CD14-positive monocyte (primary cell): ENCODE measurements around the gene TRAPPC12. TPM values are rescaled to one million over a fixed set of nuclear protein-coding genes. Genes with fewer than 3 reads are reported as not detected.

ENCODE experiments used
- DNase-seq, 3 donors: peaks; one replicate each; pipeline ENCODE4 v3.0.0-alpha.2; 2011 to 2022
- H2AFZ ChIP-seq: 2 replicates; pipeline ENCODE4 v1.6.0; 2012; ENCODE audit warnings: mild to moderate bottlenecking, low read depth, low read length, inconsistent platforms; ENCODE audit not compliant: insufficient read depth, poor library complexity, severe bottlenecking
- H3K27ac ChIP-seq, 2 donors: 1 replicate in 1 of 2; 2 replicates in 1 of 2; pipeline ENCODE4 v1.5.1; 2012 to 2013; ENCODE audit warnings: low read length in 2 of 2, control low read depth in 1 of 2, inconsistent platforms in 1 of 2, low read depth in 1 of 2, mild to moderate bottlenecking in 1 of 2
- H3K27me3 ChIP-seq, 2 donors: one replicate each; pipeline versions ENCODE4 v1.6.0 to v1.6.1; 2011 to 2013; ENCODE audit warnings: low read length in 2 of 2; ENCODE audit not compliant: control insufficient read depth in 2 of 2, insufficient read depth in 2 of 2
- H3K36me3 ChIP-seq, 2 donors: replicated peaks in 1 of 2; 1 replicate in 1 of 2; 2 replicates in 1 of 2; pipeline versions ENCODE4 v1.5.1 to v1.6.1; 2012 to 2013; ENCODE audit warnings: low read length in 2 of 2, control low read depth in 1 of 2, inconsistent platforms in 1 of 2, mild to moderate bottlenecking in 1 of 2; ENCODE audit not compliant: insufficient read depth in 2 of 2, control insufficient read depth in 1 of 2
- H3K4me1 ChIP-seq, 2 donors: 1 replicate in 1 of 2; 2 replicates in 1 of 2; pipeline versions ENCODE4 v1.5.1 to v1.6.1; 2012 to 2013; ENCODE audit warnings: low read length in 2 of 2, control low read depth in 1 of 2, inconsistent platforms in 1 of 2, mild to moderate bottlenecking in 1 of 2, moderate library complexity in 1 of 2; ENCODE audit not compliant: insufficient read depth in 2 of 2, control insufficient read depth in 1 of 2
- H3K4me2 ChIP-seq: replicated peaks from 2 replicates; pipeline ENCODE3; 2012; ENCODE audit warnings: low read length, moderate library complexity, mild to moderate bottlenecking; ENCODE audit not compliant: poor library complexity, severe bottlenecking; ENCODE audit errors: extremely low read depth
- H3K4me3 ChIP-seq, 3 experiments: fragments of 200-600 bp in 1 of 3; sonication (generic) in 1 of 3; replicated peaks in 1 of 3; 1 replicate in 2 of 3; 2 replicates in 1 of 3; pipeline ENCODE4 v1.5.1; 2011 to 2013; ENCODE audit warnings: low read length in 3 of 3, mild to moderate bottlenecking in 3 of 3, control low read depth in 2 of 3, low read depth in 2 of 3, inconsistent platforms in 1 of 3, moderate library complexity in 1 of 3
- H3K79me2 ChIP-seq: 2 replicates; pipeline ENCODE4 v1.6.0; 2012; ENCODE audit warnings: mild to moderate bottlenecking, control low read depth, inconsistent platforms, low read length, moderate library complexity; ENCODE audit not compliant: insufficient read depth
- H3K9ac ChIP-seq: 2 replicates; pipeline ENCODE4 v1.6.0; 2017; ENCODE audit warnings: low read length, mild to moderate bottlenecking; ENCODE audit not compliant: insufficient read depth, poor library complexity, severe bottlenecking
- H3K9me3 ChIP-seq, 2 donors: replicated peaks in 1 of 2; 1 replicate in 1 of 2; 2 replicates in 1 of 2; pipeline versions ENCODE4 v1.5.1 to v1.6.1; 2012 to 2013; ENCODE audit warnings: low read length in 2 of 2, control low read depth in 1 of 2; ENCODE audit not compliant: control insufficient read depth in 1 of 2, insufficient read depth in 1 of 2
- H4K20me1 ChIP-seq: 2 replicates; pipeline ENCODE4 v1.6.0; 2012; ENCODE audit warnings: mild to moderate bottlenecking, low read length, control low read depth, moderate library complexity; ENCODE audit not compliant: insufficient read depth
- H3K27ac Mint-ChIP-seq, 7 donors: one replicate each; pipeline ENCODE4 v1.8.0; 2020; ENCODE audit warnings: mild to moderate bottlenecking in 7 of 7, mixed read lengths in 7 of 7, moderate library complexity in 6 of 7, inconsistent platforms in 2 of 7
- H3K27me3 Mint-ChIP-seq, 3 donors: one replicate each; pipeline ENCODE4 v1.8.0; 2021 to 2022; ENCODE audit warnings: low read depth in 3 of 3, mild to moderate bottlenecking in 3 of 3, mixed read lengths in 3 of 3, moderate library complexity in 3 of 3, inconsistent platforms in 1 of 3
- H3K36me3 Mint-ChIP-seq, 2 donors: one replicate each; pipeline ENCODE4 v1.8.0; 2020; ENCODE audit warnings: mixed read lengths in 2 of 2, inconsistent platforms in 1 of 2, mild to moderate bottlenecking in 1 of 2
- H3K4me1 Mint-ChIP-seq: one replicate; pipeline ENCODE4 v1.8.0; 2020; ENCODE audit warnings: mild to moderate bottlenecking, mixed read lengths
- H3K4me3 Mint-ChIP-seq, 2 donors: one replicate each; pipeline ENCODE4 v1.8.0; 2020; ENCODE audit warnings: mild to moderate bottlenecking in 2 of 2, mixed read lengths in 2 of 2, moderate library complexity in 1 of 2
- H3K9me3 Mint-ChIP-seq, 7 donors: one replicate each; pipeline ENCODE4 v1.8.0; 2020 to 2022; ENCODE audit warnings: mixed read lengths in 7 of 7, mild to moderate bottlenecking in 6 of 7, moderate library complexity in 6 of 7, inconsistent platforms in 2 of 7
- WGBS: methylation state at CpG from one replicate; pipeline ENCODE4 v1.1.5; 2013; ENCODE audit warnings: missing lambda C conversion rate; ENCODE audit not compliant: insufficient coverage; 5-methylcytosine and 5-hydroxymethylcytosine counted together
- intact Hi-C, 2 donors: fragments of 100-400 bp; cut with micrococcal nuclease; formaldehyde crosslinking; loops; one replicate each; pipeline versions ENCODE4 v1.15.0 to v1.15.1; 2023
- polyA plus RNA-seq, 3 donors: library from polyadenylated mRNA; depleted of rRNA in 1 of 3; unstranded in 2 of 3; stranded (reverse) in 1 of 3; fragments of 300-500 nt in 2 of 3; fragments of >200 nt in 1 of 3; fragmentation: Illumina TruSeq in 2 of 3; gene quantifications; 1 replicate in 2 of 3; 2 replicates in 1 of 3; pipeline ENCODE4 v1.2.3, GENCODE V29; 2012 to 2021
- TF ChIP-seq, protein P1 (sequence below): fragments of 200-600 bp; IDR thresholded peaks from one replicate; pipeline ENCODE4 v1.8.0; 2022; ENCODE audit warnings: antibody characterized with exemption, mild to moderate bottlenecking

TRAPPC12 gene
- polyA plus RNA-seq, 3 donors: 26.6 to 72.1 (median 44.7) TPM

- peaks cover 6% of the 10 kb centered on the region for H3K4me1 Mint-ChIP-seq
- H3K9me3 Mint-ChIP-seq: peaks cover 0 to 3% (median 0%) of the 10 kb centered on the region in 7 donors
- peaks cover 71 to 98% of the 10 kb centered on the region in 2 donors for H3K36me3 ChIP-seq
- intact Hi-C loops: loop anchor here in 1 of 2 donors (5.0 kb wide), 1 partner anchor 219 kb away; no protein-coding TSS in a partner anchor
- no peaks in the 10 kb centered on the region for H3K9me3 ChIP-seq
- TF ChIP-seq, protein P1, sequence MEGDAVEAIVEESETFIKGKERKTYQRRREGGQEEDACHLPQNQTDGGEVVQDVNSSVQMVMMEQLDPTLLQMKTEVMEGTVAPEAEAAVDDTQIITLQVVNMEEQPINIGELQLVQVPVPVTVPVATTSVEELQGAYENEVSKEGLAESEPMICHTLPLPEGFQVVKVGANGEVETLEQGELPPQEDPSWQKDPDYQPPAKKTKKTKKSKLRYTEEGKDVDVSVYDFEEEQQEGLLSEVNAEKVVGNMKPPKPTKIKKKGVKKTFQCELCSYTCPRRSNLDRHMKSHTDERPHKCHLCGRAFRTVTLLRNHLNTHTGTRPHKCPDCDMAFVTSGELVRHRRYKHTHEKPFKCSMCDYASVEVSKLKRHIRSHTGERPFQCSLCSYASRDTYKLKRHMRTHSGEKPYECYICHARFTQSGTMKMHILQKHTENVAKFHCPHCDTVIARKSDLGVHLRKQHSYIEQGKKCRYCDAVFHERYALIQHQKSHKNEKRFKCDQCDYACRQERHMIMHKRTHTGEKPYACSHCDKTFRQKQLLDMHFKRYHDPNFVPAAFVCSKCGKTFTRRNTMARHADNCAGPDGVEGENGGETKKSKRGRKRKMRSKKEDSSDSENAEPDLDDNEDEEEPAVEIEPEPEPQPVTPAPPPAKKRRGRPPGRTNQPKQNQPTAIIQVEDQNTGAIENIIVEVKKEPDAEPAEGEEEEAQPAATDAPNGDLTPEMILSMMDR: no peak
- peaks cover 88 to 95% of the 10 kb centered on the region in 2 donors for H3K36me3 Mint-ChIP-seq
- no peaks in the 10 kb centered on the region for H3K79me2 ChIP-seq
- WGBS: 86% methylated on average over 9 of the region's 10 CpGs
- no peaks in the 10 kb centered on the region for H3K27me3 Mint-ChIP-seq
- H3K27me3 ChIP-seq: no peaks in the 10 kb centered on the region
- H3K4me2 ChIP-seq: no peak overlapping the region
- H2AFZ ChIP-seq: no peak overlapping the region
- no peak overlapping the region for H3K4me3 ChIP-seq
- H3K4me1 ChIP-seq: no peaks in the 10 kb centered on the region
- peaks cover 18% of the 10 kb centered on the region for H4K20me1 ChIP-seq
- DNase-seq: no peak
- H3K27ac ChIP-seq: no peak overlapping the region
- H3K9ac ChIP-seq: no peak overlapping the region
- peak overlapping the region in 3 of 7 donors; percentile 14 to 73 (median 50) for H3K27ac Mint-ChIP-seq
- no peak overlapping the region for H3K4me3 Mint-ChIP-seq
Measured at GRCh38 chr2:3428577-3428976, 49.1 kb downstream of the TRAPPC12 start.

DNA sequence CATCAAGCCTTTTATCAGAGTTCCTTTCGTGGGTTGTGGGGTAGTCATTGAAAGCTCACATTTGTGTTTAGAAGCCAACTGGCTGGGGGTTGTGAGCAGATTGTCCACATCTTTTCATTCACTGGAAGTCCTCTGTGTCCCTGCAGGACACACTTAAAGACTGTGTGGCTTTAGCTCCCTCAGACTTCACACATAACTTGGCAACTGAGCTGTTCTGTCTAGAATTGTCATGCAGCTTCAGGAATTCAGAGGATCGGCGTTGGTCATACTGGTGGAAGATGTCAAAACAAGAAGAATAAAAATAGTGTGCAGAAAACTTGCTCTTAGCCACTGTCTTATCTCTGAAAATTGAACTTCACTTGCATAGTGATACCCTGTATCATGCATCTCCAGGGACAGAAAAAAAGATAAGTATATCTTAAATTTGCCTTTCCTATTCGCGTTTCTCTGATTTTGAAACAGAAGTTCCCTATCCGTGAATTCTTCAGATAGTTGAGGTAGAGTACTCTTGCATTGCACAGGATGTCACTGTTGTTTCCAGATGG, 49.6 kb downstream of the TRAPPC12 start:
- intact Hi-C loops: loop anchor here in 1 of 2 donors (5.0 kb wide), 1 partner anchor 218 kb away; no protein-coding TSS in a partner anchor
- H2AFZ ChIP-seq: no peak overlapping the region
- H3K4me2 ChIP-seq: no peak overlapping the region
- Mint-ChIP-seq H3K36me3 (peaks cover 87 to 94% of the 10 kb centered on the region in 2 donors), H3K27ac (peak overlapping the region in 3 of 7 donors; percentile 14 to 73 (median 50)), H3K4me3 (no peak overlapping the region), H3K4me1 (peaks cover 6% of the 10 kb centered on the region), H3K9me3 (no peaks in the 10 kb centered on the region), H3K27me3 (no peaks in the 10 kb centered on the region)
- H3K9ac ChIP-seq: no peak overlapping the region
- no peaks in the 10 kb centered on the region for H3K9me3 ChIP-seq
- DNase-seq: no peak
- H4K20me1 ChIP-seq: peaks cover 13% of the 10 kb centered on the region
- WGBS: no CpG with 5 or more reads among the region's 6 CpGs
- no peaks in the 10 kb centered on the region for H3K27me3 ChIP-seq
- no peak overlapping the region for H3K27ac ChIP-seq
- H3K4me1 ChIP-seq: no peaks in the 10 kb centered on the region
- H3K79me2 ChIP-seq: no peaks in the 10 kb centered on the region
- H3K4me3 ChIP-seq: no peak overlapping the region
- H3K36me3 ChIP-seq: peaks cover 77 to 98% of the 10 kb centered on the region in 2 donors
- TF ChIP-seq, protein P1: no peak
